KMS-11 (cell line): Measurements from ENCODE around the gene PLA2G4A.

Experiments
- H2AFZ ChIP-seq: fragments of 200-600 bp; sonication (generic); 2 replicates; pipeline ENCODE4 v1.6.1; 2016; ENCODE audit warnings: antibody characterized with exemption, mixed run types, low read depth
- H3K27ac ChIP-seq: fragments of 200-600 bp; sonication (generic); 2 replicates; pipeline ENCODE4 v1.6.1; 2016; ENCODE audit warnings: mild to moderate bottlenecking, mixed run types
- H3K27me3 ChIP-seq: fragments of 200-600 bp; sonication (generic); 2 replicates; pipeline ENCODE4 v1.6.1; 2017; ENCODE audit warnings: mild to moderate bottlenecking, low read depth, mixed run types, moderate library complexity; ENCODE audit not compliant: insufficient read depth
- H3K36me3 ChIP-seq: fragments of 200-600 bp; sonication (generic); 2 replicates; pipeline ENCODE4 v1.6.1; 2017; ENCODE audit warnings: mild to moderate bottlenecking, mixed run types; ENCODE audit not compliant: insufficient read depth
- H3K4me1 ChIP-seq: fragments of 200-600 bp; sonication (generic); 2 replicates; pipeline ENCODE4 v1.6.1; 2016; ENCODE audit warnings: mild to moderate bottlenecking, low read depth, mixed run types; ENCODE audit not compliant: poor library complexity, severe bottlenecking
- H3K4me2 ChIP-seq: fragments of 200-600 bp; sonication (generic); 2 replicates; pipeline ENCODE4 v1.7.0; 2016; ENCODE audit warnings: mild to moderate bottlenecking, mixed run types
- H3K4me3 ChIP-seq: fragments of 200-600 bp; sonication (generic); IDR thresholded peaks from 2 replicates; pipeline ENCODE4 v1.6.1; 2017; ENCODE audit warnings: low read depth, low read length, mixed read lengths; ENCODE audit not compliant: insufficient read depth
- H3K79me2 ChIP-seq: fragments of 200-600 bp; sonication (generic); 2 replicates; pipeline ENCODE4 v1.6.1; 2016; ENCODE audit warnings: low read depth, mixed run types; ENCODE audit not compliant: insufficient read depth
- H3K9ac ChIP-seq: fragments of 200-600 bp; sonication (generic); 2 replicates; pipeline ENCODE4 v1.6.1; 2016; ENCODE audit warnings: mild to moderate bottlenecking, mixed run types
- H4K20me1 ChIP-seq: fragments of 200-600 bp; sonication (generic); 2 replicates; pipeline ENCODE4 v1.6.1; 2016; ENCODE audit warnings: mild to moderate bottlenecking, mixed run types; ENCODE audit not compliant: insufficient read depth
- CTCF ChIP-seq: fragments of 200-600 bp; sonication (generic); conservative IDR thresholded peaks from 2 replicates; pipeline ENCODE4 v1.6.1; 2017; ENCODE audit warnings: low read depth, mild to moderate bottlenecking, antibody characterized with exemption, low read length, moderate library complexity, mixed read lengths

The PLA2G4A gene

GRCh38 chr1:186804679-186805078, 24.1 kb upstream of the PLA2G4A start:
- no peak overlapping the region for H3K9ac ChIP-seq
- no peaks in the 10 kb centered on the region for H3K27me3 ChIP-seq
- no peak for TF ChIP-seq CTCF
- no peak overlapping the region for H3K4me2 ChIP-seq
- H3K27ac ChIP-seq, result no peak overlapping the region
- H3K79me2 ChIP-seq, result no peaks in the 10 kb centered on the region
- H3K4me3 ChIP-seq, result no peak overlapping the region
- no peaks in the 10 kb centered on the region for H4K20me1 ChIP-seq
- no peak overlapping the region for H2AFZ ChIP-seq
- H3K4me1 ChIP-seq, result no peaks in the 10 kb centered on the region
- H3K36me3 ChIP-seq, result no peaks in the 10 kb centered on the region

GRCh38 chr1:186806477-186806876, 22.3 kb upstream of the PLA2G4A start:
- Histone ChIP-seq H3K9ac (no peak overlapping the region), H3K4me3 (no peak overlapping the region), H3K27me3 (no peaks in the 10 kb centered on the region), H2AFZ (no peak overlapping the region), H4K20me1 (no peaks in the 10 kb centered on the region), H3K27ac (no peak overlapping the region), H3K4me1 (no peaks in the 10 kb centered on the region), H3K36me3 (no peaks in the 10 kb centered on the region), H3K79me2 (no peaks in the 10 kb centered on the region), H3K4me2 (no peak overlapping the region)
- 0 out of 2 replicates have a peak, but pooled peaks have one; percentile 25 for TF ChIP-seq CTCF

GRCh38 chr1:186807163-186807562, 21.6 kb upstream of the PLA2G4A start:
- H3K4me1 ChIP-seq, result no peaks in the 10 kb centered on the region
- H3K79me2 ChIP-seq, result no peaks in the 10 kb centered on the region
- H3K4me2 ChIP-seq, result no peak overlapping the region
- TF ChIP-seq CTCF, result no peak
- no peaks in the 10 kb centered on the region for H4K20me1 ChIP-seq
- no peaks in the 10 kb centered on the region for H3K27me3 ChIP-seq
- H3K27ac ChIP-seq, result no peak overlapping the region
- no peak overlapping the region for H3K9ac ChIP-seq
- H3K36me3 ChIP-seq, result no peaks in the 10 kb centered on the region
- no peak overlapping the region for H3K4me3 ChIP-seq
- no peak overlapping the region for H2AFZ ChIP-seq

GRCh38 chr1:186811892-186812291, 16.9 kb upstream of the PLA2G4A start:
- no peak overlapping the region for H3K27ac ChIP-seq

More at GRCh38 chr1:186811892-186812291, 16.9 kb upstream of the PLA2G4A start:
- no peak overlapping the region for H3K4me3 ChIP-seq
- no peak overlapping the region for H2AFZ ChIP-seq
- no peak overlapping the region for H3K9ac ChIP-seq
- H3K27me3 ChIP-seq, result no peaks in the 10 kb centered on the region
- H3K4me1 ChIP-seq, result no peaks in the 10 kb centered on the region
- H3K36me3 ChIP-seq, result no peaks in the 10 kb centered on the region
- H3K4me2 ChIP-seq, result no peak overlapping the region
- no peak for TF ChIP-seq CTCF
- H4K20me1 ChIP-seq, result no peaks in the 10 kb centered on the region
- no peaks in the 10 kb centered on the region for H3K79me2 ChIP-seq
